ELF-1 (cell line): ENCODE data around the gene TNFRSF4.
A peak's percentile ranks its signal among the peaks of the same experiment; 100 is the strongest.

Experiments
- DNase-seq: peaks from one replicate; pipeline ENCODE4 v3.0.0-alpha.2; 2016; ENCODE audit warnings: low read depth, low spot score

TNFRSF4 gene

DNA sequence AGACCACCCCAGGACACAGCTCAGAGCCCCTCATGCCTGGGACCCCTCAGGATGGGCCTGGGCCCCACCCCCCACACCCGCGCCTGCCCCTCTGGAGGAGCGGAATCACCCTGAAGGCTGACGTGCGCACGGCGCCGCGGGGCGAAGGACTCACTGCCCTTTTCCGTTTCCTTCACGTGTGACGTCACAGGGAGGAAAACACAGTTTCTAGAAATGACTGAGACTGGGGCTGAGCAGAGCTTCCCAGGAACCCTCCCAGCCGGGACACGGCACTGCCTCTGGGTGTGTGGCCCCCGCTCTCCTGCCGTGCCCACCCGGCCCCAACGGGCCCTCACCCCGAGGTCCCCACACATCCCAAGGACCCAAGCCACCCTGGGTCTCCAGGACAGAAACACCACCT is 5.4 kb upstream of the TNFRSF4 start:
- DNase-seq, result no peak

DNA sequence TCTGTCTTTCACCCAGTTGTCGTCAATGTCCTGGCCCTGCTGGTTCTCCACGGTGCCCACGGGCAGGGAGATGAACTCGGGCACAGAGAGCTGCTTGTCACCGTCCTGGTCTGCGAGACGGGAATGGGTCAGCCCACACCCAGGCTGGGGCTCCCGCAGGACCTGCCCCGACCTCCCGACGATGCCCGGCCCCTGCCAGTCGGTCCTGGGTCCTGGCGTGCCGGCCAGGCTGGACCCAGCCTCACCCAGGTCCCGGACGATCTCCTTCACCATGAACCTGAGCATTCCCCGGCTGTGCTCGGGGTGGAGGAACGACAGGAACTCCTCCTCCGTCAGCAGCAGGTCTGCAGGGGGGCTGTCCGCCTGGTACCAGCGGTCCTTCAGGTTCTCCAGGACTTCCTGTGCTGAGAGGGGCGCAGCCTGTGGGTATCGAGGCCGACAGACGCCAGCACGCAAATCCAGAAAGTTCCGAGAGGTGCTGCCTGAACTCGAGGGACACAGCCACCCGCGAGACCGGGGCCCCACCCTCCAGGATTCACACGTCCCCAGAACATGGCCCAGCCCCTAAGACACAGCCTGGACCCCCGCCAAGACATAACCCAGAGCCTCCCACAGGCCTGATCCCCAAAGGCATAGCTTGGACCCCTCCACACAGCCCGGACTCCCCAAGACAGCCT is 4.7 kb upstream of the TNFRSF4 start:
- no peak for DNase-seq

DNA sequence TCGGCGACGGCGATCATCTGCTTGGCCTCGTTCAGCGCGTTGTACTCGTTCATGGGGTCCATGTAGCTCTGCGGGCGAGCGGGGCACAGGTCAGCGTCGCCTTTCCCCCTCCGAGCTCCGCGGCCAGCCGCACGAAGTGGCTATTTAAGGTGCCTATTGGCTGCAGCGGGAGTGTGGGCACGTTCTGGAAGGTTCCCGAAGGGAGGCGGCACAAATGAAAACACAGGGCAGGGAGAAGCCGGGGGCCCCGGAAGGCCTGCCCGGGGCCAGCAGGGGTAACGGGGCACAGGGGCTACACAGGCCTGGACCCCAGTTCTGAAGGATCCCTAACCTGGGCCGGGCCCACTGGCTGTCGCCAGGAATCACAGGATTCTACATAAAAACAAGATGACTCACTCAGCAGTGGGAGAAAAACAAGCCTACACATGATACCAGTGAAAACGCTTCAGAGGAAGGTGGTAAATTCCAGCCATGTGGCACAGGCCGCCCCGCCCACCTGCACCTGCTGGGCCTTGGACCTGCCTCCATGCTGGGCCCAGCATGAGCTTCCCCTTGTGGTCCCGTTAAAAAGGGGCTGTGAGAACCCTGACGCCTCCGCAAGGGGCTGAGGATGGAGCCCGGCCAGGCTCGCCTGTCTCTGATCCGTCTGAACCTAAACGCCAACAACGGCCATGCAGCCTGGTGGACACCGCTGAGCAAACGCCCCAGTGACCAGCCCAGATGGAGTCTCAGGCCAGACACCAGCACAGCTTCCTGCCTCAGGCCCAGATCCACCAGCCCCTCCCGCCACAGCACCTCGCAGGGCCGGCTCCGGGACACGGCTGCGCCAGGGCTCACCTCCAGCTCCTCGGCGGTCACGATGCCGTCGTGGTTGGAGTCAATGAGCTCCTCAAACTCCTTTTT is 3.9 kb upstream of the TNFRSF4 start:
- DNase-seq, result no peak

DNA sequence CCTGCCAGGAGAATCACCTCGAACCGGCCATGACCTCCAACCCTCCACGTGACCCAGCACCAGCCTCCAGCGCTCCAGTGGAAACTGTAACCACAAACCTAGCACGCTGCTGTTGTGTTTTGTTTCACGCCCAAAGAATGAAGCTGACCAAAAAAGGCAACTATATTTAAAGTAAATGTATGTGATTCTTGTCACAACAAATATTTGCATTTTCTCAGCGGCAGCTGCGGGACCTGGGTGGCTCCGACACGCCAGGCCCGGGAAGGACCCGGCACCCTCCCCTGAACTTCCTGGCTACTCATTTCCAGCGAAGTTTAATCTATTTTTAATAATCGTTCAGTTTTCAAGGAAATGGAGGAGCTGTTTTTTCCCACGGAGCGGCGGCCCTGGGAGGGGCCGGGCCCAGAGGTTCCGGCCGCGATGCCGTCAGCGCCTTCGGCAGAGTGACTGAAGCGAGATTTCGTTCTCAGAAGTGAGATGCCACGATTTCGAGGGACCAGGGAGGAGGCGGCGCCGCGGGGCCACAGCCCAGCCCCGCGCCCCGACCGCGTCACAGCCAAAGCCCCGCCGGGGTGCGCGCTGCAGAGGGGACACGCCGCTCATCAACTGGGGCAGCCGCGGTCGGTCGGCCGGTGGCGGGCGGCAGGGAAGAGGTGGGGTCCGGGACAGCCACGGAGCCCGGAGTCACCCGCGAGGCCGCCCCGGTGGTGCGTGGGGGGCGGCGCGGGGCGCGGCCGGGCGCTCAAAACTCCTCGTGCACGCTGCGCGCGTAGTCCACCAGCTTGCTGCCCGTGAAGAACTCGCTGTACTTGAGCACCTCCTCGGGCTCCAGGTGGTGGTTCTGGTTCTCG is 3.0 kb upstream of the TNFRSF4 start:
- DNase-seq, result no peak

DNA sequence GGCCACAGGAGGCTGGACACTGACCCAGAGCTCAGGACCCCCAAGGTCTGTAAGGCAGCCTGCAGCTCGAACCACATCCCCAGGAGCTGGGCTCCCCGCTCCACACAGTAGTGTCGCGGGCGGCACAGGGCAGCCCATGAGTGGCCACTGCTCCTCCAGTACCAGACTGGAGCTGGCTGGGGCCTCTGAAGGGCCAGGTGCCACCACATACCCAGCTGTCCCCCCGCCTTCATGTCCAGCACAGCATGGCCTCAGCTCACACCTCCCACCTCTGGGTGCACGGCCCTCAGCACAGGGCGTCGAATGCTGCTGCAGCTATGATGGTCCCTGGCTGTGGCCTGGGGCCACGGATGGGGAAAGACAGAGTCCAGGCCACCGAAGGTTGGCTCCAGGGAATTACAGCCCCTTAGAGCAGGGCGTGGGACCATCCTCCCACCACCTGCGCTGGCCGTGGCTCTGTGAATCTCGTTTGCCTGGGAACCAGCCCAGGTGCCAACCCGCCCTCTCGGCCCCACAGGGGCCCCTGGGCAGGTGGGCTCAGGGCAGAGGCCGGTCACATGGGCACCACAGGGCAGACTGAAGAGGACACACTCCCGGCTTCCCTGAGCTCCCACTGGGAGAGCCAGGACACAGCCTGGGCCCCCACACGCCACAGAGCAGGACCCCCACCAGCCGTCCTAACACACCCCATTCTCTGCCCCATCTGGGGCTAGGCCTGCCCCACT is 2.1 kb upstream of the TNFRSF4 start:
- DNase-seq, result no peak

DNA sequence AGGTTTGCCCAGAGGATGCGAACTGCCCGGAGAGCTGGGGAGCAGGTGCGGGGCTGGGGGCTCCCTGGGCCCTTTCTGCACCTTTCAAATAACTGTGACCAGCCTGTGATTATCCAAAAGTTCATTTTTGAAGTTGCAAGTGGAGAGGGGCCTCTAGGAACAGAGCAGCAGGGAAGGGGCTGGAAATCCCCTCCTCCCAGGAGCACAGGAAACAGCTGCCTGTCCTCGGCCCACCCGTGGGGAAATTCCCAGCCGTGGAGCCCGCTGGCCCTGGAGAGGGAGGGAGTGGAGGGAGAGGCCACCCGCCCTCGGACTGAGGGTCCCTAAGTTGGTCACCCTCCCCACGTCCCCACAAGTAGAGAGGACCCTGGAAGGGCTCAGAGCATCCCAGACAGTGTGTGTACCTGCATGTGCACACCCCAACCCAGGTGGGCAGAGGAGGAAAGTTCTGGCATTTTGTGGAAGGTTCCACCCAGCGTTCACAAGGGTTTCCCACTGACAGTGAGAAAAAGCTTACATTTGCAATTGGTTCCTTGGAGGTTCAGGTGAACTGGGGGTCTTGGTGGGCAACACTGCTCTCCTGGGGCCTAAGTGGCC is 1.2 kb upstream of the TNFRSF4 start:
- no peak for DNase-seq

DNA sequence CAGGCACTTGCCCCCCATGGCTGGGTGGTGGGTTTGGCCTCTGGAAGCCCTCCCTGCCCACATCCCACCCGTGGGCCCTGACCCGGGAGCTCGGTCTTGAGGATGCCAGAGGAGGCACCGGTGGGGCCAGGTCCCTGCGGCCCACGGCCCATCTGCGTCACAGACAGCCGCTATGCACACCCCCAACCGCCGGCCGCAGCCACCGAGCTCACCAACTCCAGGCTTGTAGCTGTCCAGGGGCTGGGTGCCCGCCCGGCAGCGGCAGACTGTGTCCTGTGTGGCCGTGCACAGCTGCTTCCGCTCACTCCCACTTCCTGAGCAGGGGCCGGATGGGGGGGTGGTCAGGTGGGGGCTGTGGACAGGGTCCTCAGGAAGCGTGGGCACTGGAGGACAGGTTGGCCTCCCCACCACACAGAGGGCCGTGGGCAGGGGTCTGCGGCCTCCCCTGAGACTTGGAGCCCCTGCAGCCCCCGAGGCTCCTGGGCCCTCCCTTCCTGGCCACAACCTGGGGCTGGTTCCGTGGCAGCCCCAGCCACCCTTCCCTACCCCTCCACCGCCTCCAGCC is 1.1 kb downstream of the TNFRSF4 start:
- no peak for DNase-seq

DNA sequence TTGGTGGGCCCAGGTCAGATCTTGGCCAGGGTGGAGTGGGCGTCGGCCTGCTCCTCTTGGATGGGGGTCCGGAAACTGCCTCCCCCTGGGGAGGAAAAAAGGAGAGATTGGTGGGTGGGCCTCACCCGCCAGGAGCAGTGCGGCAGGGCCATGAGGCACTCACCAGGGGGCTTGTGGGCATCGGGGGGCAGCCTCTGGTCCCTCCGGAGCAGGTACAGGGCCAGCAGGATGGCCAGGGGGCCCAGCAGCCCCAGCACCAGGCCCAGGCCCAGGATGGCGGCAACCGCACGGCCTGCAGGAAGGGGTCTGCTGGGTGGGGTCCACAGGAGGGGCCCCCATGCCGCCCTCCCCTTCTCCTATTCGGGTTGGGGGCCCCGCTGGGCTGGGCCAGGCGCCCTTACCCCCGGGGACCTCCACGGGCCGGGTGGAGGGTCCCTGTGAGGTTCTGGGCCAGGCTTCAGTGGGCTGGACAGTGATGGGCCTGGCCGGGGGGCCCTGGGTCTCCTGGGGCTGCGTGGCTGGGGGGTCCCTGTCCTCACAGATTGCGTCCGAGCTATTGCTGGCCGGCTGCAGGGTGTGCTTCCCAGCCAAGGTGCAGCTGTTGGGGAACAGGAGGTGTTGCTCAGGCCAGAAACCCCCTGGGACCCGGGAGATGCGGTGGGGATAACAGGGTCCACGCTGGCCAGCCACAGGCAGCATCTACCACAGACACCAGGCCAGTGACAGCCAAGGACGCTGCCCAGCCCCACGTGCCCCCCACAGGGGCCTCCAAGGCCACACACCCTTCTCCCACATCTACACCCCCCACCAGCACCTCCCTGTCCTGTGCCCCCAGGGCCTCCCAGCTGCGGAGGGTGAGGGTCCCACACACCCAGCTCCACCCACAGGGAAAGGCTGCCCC is 2.2 kb downstream of the TNFRSF4 start:
- DNase-seq, result no peak

DNA sequence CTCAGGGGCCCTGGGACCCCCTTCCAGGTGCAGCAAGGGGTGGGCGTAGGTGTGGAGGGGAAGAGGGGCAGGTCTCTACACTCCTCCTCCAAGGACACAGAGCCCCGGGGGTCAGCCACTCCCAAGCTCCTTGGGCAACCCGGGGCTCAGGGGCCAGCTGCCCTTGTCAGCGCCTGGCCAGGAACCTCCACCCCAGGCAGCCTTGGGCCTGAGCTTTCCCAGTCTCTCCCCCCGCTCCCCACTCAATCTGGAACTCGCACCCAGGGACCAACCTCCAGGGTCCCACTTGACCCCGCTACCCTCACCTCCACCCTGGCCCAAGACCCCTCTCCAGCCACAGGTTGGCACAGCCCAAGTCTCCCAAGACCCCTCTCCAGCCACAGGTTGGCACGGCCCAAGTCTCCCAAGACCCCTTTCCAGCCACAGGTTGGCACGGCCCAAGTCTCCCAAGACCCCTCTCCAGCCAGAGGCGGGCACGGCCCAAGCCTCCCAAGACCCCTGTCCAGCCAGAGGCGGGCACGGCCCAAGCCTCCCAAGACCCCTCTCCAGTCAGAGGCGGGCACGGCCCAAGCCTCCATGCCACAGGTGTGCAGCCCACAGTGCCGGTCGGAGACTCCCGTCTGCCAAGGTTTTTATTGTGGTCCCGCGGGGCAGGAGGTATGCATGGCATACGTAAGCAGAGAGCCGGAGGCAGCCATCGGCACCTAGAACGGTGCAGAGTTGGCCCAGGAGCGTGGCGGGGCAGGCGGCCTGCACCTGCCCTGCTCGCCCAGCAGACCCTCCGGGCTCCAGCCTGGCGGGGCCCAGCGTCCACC is 3.0 kb downstream of the TNFRSF4 start:
- DNase-seq, result no peak

DNA sequence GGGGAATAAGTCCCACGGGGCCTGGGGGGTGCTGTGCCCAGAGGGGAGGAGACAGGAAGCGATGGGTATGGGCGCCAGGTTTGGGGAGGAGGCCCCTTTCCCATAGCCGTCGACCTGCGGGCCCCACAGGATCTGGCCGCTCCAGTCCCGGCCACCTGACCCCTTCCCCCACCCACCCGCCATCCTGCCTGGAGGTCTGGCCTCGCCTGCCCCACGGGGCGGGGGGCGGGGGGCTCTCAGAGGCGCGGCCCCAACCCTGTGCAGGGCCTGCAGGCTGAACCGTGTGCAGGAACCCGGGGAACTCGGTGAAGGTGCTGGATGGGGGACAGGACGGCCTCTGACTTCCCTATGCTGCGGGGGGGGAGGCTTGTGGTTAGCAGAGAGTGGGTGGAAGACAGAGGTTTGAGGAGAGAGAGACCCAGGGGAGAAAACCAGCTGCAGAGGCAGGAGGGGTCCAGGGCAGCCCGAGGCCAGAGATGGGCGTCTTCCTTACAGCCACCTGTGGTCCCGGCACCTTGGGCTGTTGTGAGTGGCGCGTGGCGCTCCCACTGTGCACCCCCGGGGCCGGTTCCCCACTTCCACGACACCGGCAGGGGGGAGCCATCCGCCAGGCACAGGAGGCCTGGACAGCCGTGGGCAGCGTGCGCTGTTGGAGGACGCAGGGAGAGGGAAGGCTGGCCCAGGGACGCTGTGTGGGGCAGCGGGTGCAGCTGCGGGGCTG is 5.1 kb downstream of the TNFRSF4 start:
- DNase-seq, result no peak

DNA sequence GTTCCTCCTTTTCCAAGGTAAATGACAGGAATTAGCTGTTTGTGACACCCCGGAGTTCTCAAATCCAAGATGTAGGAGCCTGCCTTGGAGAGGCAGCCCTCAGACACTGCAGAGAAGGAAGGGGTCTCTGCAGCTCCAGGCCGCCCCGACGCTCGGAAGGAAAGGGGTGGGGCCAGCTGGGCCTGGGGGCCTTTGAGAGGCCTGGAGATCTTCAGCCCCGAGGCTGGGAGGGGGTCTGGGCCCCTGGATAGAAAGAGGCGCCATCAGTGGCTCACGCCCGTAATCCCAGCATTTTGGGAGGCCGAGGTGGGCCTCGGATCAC is 6.4 kb downstream of the TNFRSF4 start:
- DNase-seq, result no peak

DNA sequence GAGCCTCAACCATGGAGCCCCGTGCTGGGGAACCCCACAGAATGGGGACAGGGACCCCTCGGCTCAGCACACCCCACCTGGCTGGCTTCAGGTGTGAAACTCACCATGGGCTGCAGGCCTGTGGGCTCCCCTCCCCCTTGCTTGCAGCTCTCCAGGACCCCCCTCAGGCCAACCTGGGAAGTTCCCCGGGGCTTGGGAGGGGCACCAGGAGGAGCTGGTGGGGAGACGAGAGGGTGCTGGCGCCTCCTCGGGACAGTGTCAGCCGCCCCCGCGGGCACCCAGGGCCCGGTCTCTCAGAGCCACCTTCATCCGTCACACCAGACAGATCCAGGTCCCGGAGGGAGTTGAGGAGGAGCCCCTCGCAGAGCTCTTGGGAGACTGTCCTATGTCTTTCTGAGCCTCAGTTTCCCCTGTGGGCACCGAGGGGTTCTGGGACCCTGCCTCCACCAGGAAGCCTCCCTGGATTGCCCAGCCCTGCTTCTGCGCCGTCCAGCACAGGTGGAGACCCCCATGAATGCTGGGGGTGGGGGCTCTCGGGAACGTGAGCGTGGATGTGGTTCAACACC is 6.9 kb downstream of the TNFRSF4 start:
- no peak for DNase-seq

DNA sequence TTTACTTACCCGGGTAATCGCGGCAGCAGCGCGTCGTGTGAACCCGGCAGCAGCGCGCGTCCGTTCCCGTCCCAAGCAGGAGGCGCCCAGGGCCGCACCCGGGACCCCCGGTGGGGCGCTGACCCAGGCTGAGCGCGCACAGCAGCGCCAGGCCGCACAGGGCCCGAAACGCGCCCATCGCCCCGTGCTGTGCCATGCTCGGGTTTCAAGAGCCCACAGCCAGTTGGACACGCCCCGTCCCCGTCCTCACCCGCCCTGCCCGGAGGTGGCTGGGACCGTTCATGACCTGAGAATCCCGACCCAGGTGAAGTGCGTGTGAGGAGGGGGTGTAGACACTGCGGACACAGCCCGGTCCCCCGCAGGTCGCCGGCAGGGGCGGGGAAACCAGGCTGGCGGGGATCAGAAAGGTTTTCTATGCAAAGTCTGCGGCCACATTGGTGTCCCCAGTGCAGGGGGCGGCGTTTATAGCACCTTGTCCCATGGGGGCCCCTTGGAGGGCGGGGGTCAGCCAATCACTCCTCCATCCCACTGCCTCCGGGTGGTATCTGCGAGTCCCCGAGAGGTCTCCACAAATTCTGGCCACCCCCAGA is 7.5 kb downstream of the TNFRSF4 start, which contains the start of gene TNFRSF18:
Gene TNFRSF18, minus strand, starts transcription at position 217 of the 590 bp plus-strand sequence. Its CDS starts 21 bp downstream, at position 196.
- DNase-seq, result peak; percentile 30

DNA sequence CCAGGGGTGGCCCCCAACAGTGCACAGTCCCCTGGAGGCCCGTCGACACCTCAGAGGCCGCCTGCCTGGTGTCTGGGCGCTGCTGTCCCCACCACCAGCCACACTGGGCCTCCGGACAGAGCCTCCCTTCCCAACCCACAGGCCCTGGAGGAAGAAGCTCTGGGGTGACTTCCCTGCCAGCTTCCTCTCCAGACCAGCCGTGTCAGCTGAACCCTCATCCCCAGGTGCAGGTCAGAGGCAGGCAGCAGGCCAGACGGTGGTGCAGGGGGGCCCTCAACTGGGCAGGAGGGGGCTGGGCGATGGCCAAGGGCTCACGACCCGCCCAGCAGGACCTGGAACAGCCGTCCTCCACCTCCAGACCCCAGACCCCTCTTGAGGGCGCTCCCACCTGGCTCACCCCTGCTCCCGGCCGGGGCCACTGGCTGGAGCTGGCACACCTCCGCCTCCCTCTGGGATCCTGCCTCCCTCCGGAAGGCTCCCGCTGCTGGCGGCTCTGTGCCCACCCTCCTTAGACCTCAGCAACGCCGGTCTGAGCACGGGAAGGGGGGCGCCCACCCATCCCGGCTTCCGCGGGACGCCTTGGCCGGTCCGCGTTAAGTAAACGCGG is 8.1 kb downstream of the TNFRSF4 start:
- DNase-seq, result no peak

DNA sequence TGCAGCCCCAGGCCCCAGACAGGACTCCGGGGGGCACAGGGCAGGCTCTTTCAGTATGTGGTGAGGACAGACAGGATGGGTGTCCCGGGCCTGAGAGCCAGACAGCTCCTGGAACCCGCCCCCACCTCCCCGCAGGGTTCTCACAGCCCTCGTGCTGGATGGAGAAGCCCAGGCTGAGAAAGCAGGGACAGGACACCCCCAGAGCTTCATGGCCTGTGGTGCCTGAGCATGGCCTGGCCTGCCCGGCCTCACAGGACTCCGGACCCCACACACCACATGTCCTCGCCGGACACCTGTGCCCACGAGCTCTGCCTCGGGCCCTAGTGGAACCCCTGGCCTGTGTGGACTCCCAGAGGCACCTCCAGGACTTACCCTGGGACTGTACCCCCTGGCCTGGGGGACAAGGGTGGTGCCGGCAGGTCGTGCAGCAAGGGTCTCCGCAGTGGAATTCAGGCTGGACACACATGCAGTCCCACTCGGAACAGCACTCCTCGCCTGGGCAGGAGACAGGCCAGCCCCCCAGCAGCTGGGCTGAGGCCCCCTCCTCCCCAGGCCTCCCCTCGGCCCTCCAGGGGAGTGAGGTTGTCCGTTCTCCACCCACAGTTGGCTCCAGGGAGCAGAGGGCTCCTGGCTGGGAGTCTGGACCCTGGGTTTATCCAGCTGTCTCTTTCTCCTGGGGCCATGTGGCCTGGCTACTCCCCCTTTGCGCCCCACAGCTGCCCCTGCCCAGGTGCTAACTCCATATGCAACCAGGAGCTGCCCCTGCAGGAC is 8.8 kb downstream of the TNFRSF4 start:
- no peak for DNase-seq

DNA sequence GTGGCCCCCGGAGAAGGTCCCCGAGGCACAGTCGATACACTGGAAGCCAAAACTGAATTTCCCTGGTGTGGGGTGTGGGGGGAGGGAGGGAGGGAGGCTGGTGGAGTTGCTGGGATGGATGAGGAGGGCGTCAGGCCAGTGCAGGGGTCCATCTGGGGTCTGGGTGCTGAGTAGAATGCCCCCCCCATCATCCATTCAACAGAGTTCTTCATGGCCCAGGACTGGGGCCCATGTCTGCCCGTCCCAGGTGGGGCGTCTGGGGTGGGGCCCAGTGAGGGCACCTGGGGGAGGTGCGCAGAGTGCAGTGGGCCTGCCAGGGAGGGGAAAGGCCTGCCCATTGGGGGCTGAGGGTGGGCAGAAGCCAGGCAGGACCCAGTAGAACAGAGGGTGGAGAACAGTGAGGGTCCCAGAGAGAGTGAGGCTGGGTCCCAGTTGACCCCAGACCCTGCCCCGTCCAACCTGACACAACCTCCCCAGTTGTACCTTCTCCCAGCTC is 9.5 kb downstream of the TNFRSF4 start:
- no peak for DNase-seq
